ENCODE measurements around the gene XBP1.

The XBP1 gene

GRCh38 chr22:28798810-28799605 is 1.4 kb downstream of the XBP1 start:
- Histone ChIP-seq H2BK120ac (ENCODE audit: low read depth, low read length) (no peak overlapping the region), H3K36me3 (ENCODE audit: control insufficient read depth in 1 of 2, insufficient read depth in 2 of 2, low read depth in 1 of 2, low read length in 2 of 2) (peaks cover 12 to 43% of the 10 kb centered on the region in 2 experiments), H3K23ac (ENCODE audit: low read length in 2 of 2) (no peak overlapping the region), H2AFZ (ENCODE audit: low read depth, low read length) (no peak overlapping the region), H3K4me3 (ENCODE audit: insufficient read depth in 1 of 2, low read depth in 1 of 2, low read length in 2 of 2) (peak overlapping the region; percentile 84 to 99), H3K4me1 (ENCODE audit: control insufficient read depth, insufficient read depth, low read depth, low read length) (peaks cover 5% of the 10 kb centered on the region), H4K91ac (ENCODE audit: low read length) (no peak overlapping the region), H3K9ac (ENCODE audit: low read length) (peak overlapping the region; percentile 96), H3K18ac (ENCODE audit: low read depth in 1 of 2, low read length in 2 of 2) (no peak overlapping the region), H3K4me2 (ENCODE audit: low read length, poor library complexity, severe bottlenecking) (peak overlapping the region; percentile 51), H3K27me3 (ENCODE audit: control insufficient read depth in 1 of 2, insufficient read depth in 1 of 2, low read length in 2 of 2) (no peaks in the 10 kb centered on the region), H2BK15ac (ENCODE audit: low read depth, poor library complexity, severe bottlenecking) (no peak overlapping the region), H2BK5ac (ENCODE audit: low read depth, low read length, poor library complexity, severe bottlenecking) (peak overlapping the region; percentile 5), H2BK12ac (ENCODE audit: low read length in 2 of 2) (no peak overlapping the region), H3K14ac (ENCODE audit: low read length in 2 of 2) (peak overlapping the region in 1 of 2 experiments; percentile 86), H3K4ac (ENCODE audit: low read depth in 1 of 2, low read length in 2 of 2) (peak overlapping the region in 1 of 2 experiments; percentile 96), H3K27ac (ENCODE audit: low read length, poor library complexity, severe bottlenecking) (peak overlapping the region; percentile 92), H4K8ac (ENCODE audit: low read length) (no peak overlapping the region), H3K79me1 (replicated peaks; ENCODE audit: low read length, poor library complexity, severe bottlenecking) (peaks cover 11% of the 10 kb centered on the region), H2AK5ac (ENCODE audit: low read length, severe bottlenecking) (peak overlapping the region; percentile 20), H3K9me3 (ENCODE audit: control insufficient read depth, low read length) (no peaks in the 10 kb centered on the region)
- WGBS: 8% methylated on average over 6 of the region's 7 CpGs
- DNase-seq: peak; percentile 99

DNA sequence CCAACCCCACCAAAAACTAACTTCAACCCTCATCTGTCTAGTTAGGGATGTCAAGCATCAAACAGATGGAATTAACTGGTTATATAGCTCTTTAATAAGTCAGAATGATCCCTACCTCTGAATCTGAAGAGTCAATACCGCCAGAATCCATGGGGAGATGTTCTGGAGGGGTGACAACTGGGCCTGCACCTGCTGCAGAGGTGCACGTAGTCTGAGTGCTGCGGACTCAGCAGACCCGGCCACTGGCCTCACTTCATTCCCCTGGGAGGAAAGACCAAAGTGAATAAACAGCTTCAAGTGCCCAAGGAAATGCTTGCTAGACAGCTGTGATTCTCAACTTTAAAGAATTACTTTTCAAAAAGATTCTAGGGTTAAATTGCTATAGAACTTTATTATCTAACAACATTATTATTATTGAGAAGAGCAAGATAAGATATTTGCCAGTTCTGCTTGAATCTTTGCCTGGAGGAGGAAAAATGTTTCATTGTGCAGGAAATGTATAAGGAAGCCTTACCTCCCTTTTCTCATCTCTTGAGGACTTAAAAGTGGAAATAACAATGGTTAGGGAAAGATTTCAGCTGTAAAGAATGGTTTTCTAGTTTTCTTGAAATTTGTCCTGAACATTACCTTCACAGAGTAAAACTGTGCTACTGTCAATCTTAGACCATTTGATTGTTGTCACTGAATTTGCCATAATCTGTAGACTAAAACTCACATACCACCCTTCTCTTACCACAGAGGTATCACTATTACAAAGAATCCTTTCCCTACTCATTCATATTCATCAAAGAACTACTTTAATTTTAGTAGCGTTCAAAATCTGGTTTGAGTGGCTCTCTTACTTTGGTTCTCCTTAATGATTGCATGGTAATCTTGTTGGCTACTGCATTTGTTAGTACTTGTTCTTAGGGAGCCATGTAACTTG is 4.2 kb downstream of the XBP1 start:
- peaks cover 2% of the 10 kb centered on the region for H3K79me1 ChIP-seq (replicated peaks; ENCODE audit: low read length, poor library complexity, severe bottlenecking)
- no peak overlapping the region for H3K27ac ChIP-seq (ENCODE audit: low read length, poor library complexity, severe bottlenecking)
- no peak overlapping the region for H2AK5ac ChIP-seq (ENCODE audit: low read length, severe bottlenecking)
- H3K4me1 ChIP-seq (ENCODE audit: control insufficient read depth, insufficient read depth, low read depth, low read length): peaks cover 3% of the 10 kb centered on the region
- H2AFZ ChIP-seq (ENCODE audit: low read depth, low read length): no peak overlapping the region
- H3K9ac ChIP-seq (ENCODE audit: low read length): peak overlapping the region; percentile 58
- H3K18ac ChIP-seq (ENCODE audit: low read depth in 1 of 2, low read length in 2 of 2): no peak overlapping the region
- no peak overlapping the region for H3K14ac ChIP-seq (ENCODE audit: low read length in 2 of 2)
- no peak overlapping the region for H3K4ac ChIP-seq (ENCODE audit: low read depth in 1 of 2, low read length in 2 of 2)
- H3K27me3 ChIP-seq (ENCODE audit: control insufficient read depth in 1 of 2, insufficient read depth in 1 of 2, low read length in 2 of 2): no peaks in the 10 kb centered on the region
- DNase-seq: no peak
- no peak overlapping the region for H3K4me3 ChIP-seq (ENCODE audit: insufficient read depth in 1 of 2, low read depth in 1 of 2, low read length in 2 of 2)
- H3K23ac ChIP-seq (ENCODE audit: low read length in 2 of 2): no peak overlapping the region
- H4K91ac ChIP-seq (ENCODE audit: low read length): no peak overlapping the region
- H2BK15ac ChIP-seq (ENCODE audit: low read depth, poor library complexity, severe bottlenecking): no peak overlapping the region
- H2BK120ac ChIP-seq (ENCODE audit: low read depth, low read length): no peak overlapping the region
- peaks cover 20 to 51% of the 10 kb centered on the region in 2 experiments for H3K36me3 ChIP-seq (ENCODE audit: control insufficient read depth in 1 of 2, insufficient read depth in 2 of 2, low read depth in 1 of 2, low read length in 2 of 2)
- H2BK12ac ChIP-seq (ENCODE audit: low read length in 2 of 2): no peak overlapping the region
- WGBS: 71% methylated on average over 4 of the region's 5 CpGs
- H3K9me3 ChIP-seq (ENCODE audit: control insufficient read depth, low read length): no peaks in the 10 kb centered on the region
- H2BK5ac ChIP-seq (ENCODE audit: low read depth, low read length, poor library complexity, severe bottlenecking): no peak overlapping the region
- H4K8ac ChIP-seq (ENCODE audit: low read length): no peak overlapping the region
- no peak overlapping the region for H3K4me2 ChIP-seq (ENCODE audit: low read length, poor library complexity, severe bottlenecking)

DNA sequence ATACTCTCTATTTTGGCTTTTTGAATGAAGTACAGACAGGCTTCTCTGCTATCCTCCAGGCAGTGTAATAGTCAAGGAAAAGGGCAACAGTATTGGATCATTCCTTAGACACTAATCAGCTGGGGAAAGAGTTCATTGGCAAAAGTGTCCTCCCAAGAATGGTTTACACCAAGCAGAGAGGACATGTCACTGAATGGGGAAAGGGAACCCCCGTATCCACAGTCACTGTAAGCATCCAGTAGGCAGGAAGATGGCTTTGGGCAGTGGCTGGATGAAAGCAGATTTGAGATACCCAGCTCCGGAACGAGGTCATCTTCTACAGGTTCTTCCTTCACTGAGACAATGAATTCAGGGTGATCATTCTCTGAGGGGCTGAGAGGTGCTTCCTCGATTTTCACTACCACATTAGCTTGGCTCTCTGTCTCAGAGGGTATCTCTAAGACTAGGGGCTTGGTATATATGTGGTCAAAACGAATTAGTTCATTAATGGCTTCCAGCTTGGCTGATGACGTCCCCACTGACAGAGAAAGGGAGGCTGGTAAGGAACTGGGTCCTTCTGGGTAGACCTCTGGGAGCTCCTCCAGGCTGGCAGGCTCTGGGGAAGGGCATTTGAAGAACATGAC is 5.2 kb downstream of the XBP1 start:
- no peak overlapping the region for H3K14ac ChIP-seq (ENCODE audit: low read length in 2 of 2)
- H2BK12ac ChIP-seq (ENCODE audit: low read length in 2 of 2): no peak overlapping the region
- no peak overlapping the region for H2AK5ac ChIP-seq (ENCODE audit: low read length, severe bottlenecking)
- H3K4me2 ChIP-seq (ENCODE audit: low read length, poor library complexity, severe bottlenecking): no peak overlapping the region
- H3K23ac ChIP-seq (ENCODE audit: low read length in 2 of 2): no peak overlapping the region
- H3K4ac ChIP-seq (ENCODE audit: low read depth in 1 of 2, low read length in 2 of 2): no peak overlapping the region
- DNase-seq: no peak
- H2BK5ac ChIP-seq (ENCODE audit: low read depth, low read length, poor library complexity, severe bottlenecking): no peak overlapping the region
- WGBS: 94% methylated on average over 6 of the region's 6 CpGs
- peaks cover 21 to 51% of the 10 kb centered on the region in 2 experiments for H3K36me3 ChIP-seq (ENCODE audit: control insufficient read depth in 1 of 2, insufficient read depth in 2 of 2, low read depth in 1 of 2, low read length in 2 of 2)
- H4K91ac ChIP-seq (ENCODE audit: low read length): no peak overlapping the region
- peak overlapping the region in 1 of 2 experiments; percentile 9 for H3K18ac ChIP-seq (ENCODE audit: low read depth in 1 of 2, low read length in 2 of 2)
- peaks cover 3% of the 10 kb centered on the region for H3K4me1 ChIP-seq (ENCODE audit: control insufficient read depth, insufficient read depth, low read depth, low read length)
- no peaks in the 10 kb centered on the region for H3K9me3 ChIP-seq (ENCODE audit: control insufficient read depth, low read length)
- H2BK120ac ChIP-seq (ENCODE audit: low read depth, low read length): no peak overlapping the region
- no peak overlapping the region for H4K8ac ChIP-seq (ENCODE audit: low read length)
- no peaks in the 10 kb centered on the region for H3K27me3 ChIP-seq (ENCODE audit: control insufficient read depth in 1 of 2, insufficient read depth in 1 of 2, low read length in 2 of 2)
- no peak overlapping the region for H3K4me3 ChIP-seq (ENCODE audit: insufficient read depth in 1 of 2, low read depth in 1 of 2, low read length in 2 of 2)
- H3K79me1 ChIP-seq (replicated peaks; ENCODE audit: low read length, poor library complexity, severe bottlenecking): peaks cover 4% of the 10 kb centered on the region
- H3K9ac ChIP-seq (ENCODE audit: low read length): peak overlapping the region; percentile 19
- no peak overlapping the region for H2BK15ac ChIP-seq (ENCODE audit: low read depth, poor library complexity, severe bottlenecking)
- H2AFZ ChIP-seq (ENCODE audit: low read depth, low read length): no peak overlapping the region
- no peak overlapping the region for H3K27ac ChIP-seq (ENCODE audit: low read length, poor library complexity, severe bottlenecking)
